Fibroblast of the conjunctiva (primary cell): ENCODE measurements around the gene GLRX5.

ENCODE experiments used
- DNase-seq: peaks from one replicate; pipeline ENCODE4 v3.0.0-alpha.2; 2010; ENCODE audit warnings: low read depth

Gene GLRX5

GRCh38 chr14:95518045-95518751 lies 16.7 kb upstream of the GLRX5 start:
- DNase-seq: no peak

GRCh38 chr14:95519699-95520098 lies 15.2 kb upstream of the GLRX5 start:
- peak; percentile 85 for DNase-seq

GRCh38 chr14:95520346-95520745 lies 14.5 kb upstream of the GLRX5 start:
- DNase-seq: no peak

- DNase-seq: no peak
Observed at GRCh38 chr14:95521001-95521400, 13.8 kb upstream of the GLRX5 start.

- DNase-seq: no peak
Observed at GRCh38 chr14:95522116-95522515, 12.7 kb upstream of the GLRX5 start.

- DNase-seq: no peak
Observed at GRCh38 chr14:95522556-95522955, 12.3 kb upstream of the GLRX5 start.

GRCh38 chr14:95523051-95523814 lies 11.6 kb upstream of the GLRX5 start:
- no peak for DNase-seq

GRCh38 chr14:95523815-95524448 lies 10.9 kb upstream of the GLRX5 start:
- peak; percentile 90 for DNase-seq

- no peak for DNase-seq
Observed at GRCh38 chr14:95524706-95525512, 9.9 kb upstream of the GLRX5 start.

- no peak for DNase-seq
Observed at GRCh38 chr14:95525999-95526398, 8.9 kb upstream of the GLRX5 start.

- DNase-seq: no peak
Observed at GRCh38 chr14:95526483-95527386, 8.1 kb upstream of the GLRX5 start.

- no peak for DNase-seq
Observed at GRCh38 chr14:95527387-95528002, 7.4 kb upstream of the GLRX5 start.

- DNase-seq: no peak
Observed at GRCh38 chr14:95529216-95529615, 5.6 kb upstream of the GLRX5 start.

GRCh38 chr14:95530473-95531276 lies 4.2 kb upstream of the GLRX5 start:
- no peak for DNase-seq

- DNase-seq: no peak
Observed at GRCh38 chr14:95531473-95531872, 3.4 kb upstream of the GLRX5 start.

GRCh38 chr14:95531969-95532368 lies 2.9 kb upstream of the GLRX5 start:
- no peak for DNase-seq

GRCh38 chr14:95533391-95533821 lies 1.4 kb upstream of the GLRX5 start:
- DNase-seq: no peak

GRCh38 chr14:95533822-95534221 lies 1.0 kb upstream of the GLRX5 start:
- DNase-seq: no peak

GRCh38 chr14:95535226-95536021 lies 574 bp downstream of the GLRX5 start:
- no peak for DNase-seq
